Common myeloid progenitor, CD34-positive (primary cell): ENCODE results near the gene KRT36.

Experiments used
- CTCF ChIA-PET: fragments of 350-600 bp; sonication (Branson Sonifier 250); formaldehyde crosslinking; loops from one replicate; lab custom pipeline; 2021; ENCODE audit warnings: antibody characterized with exemption; lab: Charles Lee
- POLR2A ChIA-PET: fragments of 350-600 bp; sonication (Branson Sonifier 250); formaldehyde crosslinking; loops from one replicate; lab custom pipeline; 2021; ENCODE audit warnings: antibody characterized with exemption; lab: Charles Lee
- DNase-seq, 3 donors: peaks; one replicate each; pipeline versions ENCODE4 v3.0.0 to v3.0.0-alpha.2; 2013
- H3K27ac ChIP-seq, 2 experiments: 1 replicate in 1 of 2; 2 replicates in 1 of 2; pipeline ENCODE4 v1.7.0; 2013; ENCODE audit warnings: inconsistent platforms in 2 of 2, low read length in 2 of 2, mild to moderate bottlenecking in 2 of 2, low read depth in 1 of 2, moderate library complexity in 1 of 2; ENCODE audit not compliant: severe bottlenecking in 2 of 2, insufficient read depth in 1 of 2, poor library complexity in 1 of 2
- H3K27me3 ChIP-seq, 5 experiments: replicated peaks in 2 of 5; 1 replicate in 3 of 5; 2 replicates in 2 of 5; pipeline versions ENCODE4 v1.6.1 to v1.7.0; 2013; ENCODE audit warnings: low read length in 4 of 5, mild to moderate bottlenecking in 2 of 5, moderate library complexity in 2 of 5, inconsistent platforms in 1 of 5; ENCODE audit not compliant: insufficient read depth in 5 of 5, control insufficient read depth in 4 of 5
- H3K36me3 ChIP-seq, 4 experiments: 1 replicate in 2 of 4; 2 replicates in 2 of 4; pipeline versions ENCODE4 v1.6.1 to v1.7.0; 2013; ENCODE audit warnings: low read length in 3 of 4, control low read depth in 1 of 4, mild to moderate bottlenecking in 1 of 4; ENCODE audit not compliant: control insufficient read depth in 4 of 4, insufficient read depth in 4 of 4
- H3K4me1 ChIP-seq, 4 experiments: 1 replicate in 3 of 4; 2 replicates in 1 of 4; pipeline versions ENCODE4 v1.6.1 to v1.7.1; 2013; ENCODE audit warnings: low read length in 3 of 4, mild to moderate bottlenecking in 3 of 4, control low read depth in 1 of 4, inconsistent platforms in 1 of 4, moderate library complexity in 1 of 4; ENCODE audit not compliant: control insufficient read depth in 4 of 4, insufficient read depth in 4 of 4; ENCODE audit errors: control extremely low read depth in 1 of 4
- H3K4me3 ChIP-seq, 7 experiments: 1 replicate in 4 of 7; 2 replicates in 3 of 7; pipeline versions ENCODE4 v1.5.1 to v1.7.0; 2013; ENCODE audit warnings: mild to moderate bottlenecking in 7 of 7, low read length in 6 of 7, moderate library complexity in 6 of 7, inconsistent platforms in 2 of 7, low read depth in 2 of 7, control low read depth in 1 of 7; ENCODE audit not compliant: insufficient read depth in 4 of 7, control insufficient read depth in 1 of 7; ENCODE audit errors: extremely low read depth in 1 of 7
- H3K9me3 ChIP-seq, 5 experiments: 1 replicate in 4 of 5; 2 replicates in 1 of 5; pipeline versions ENCODE4 v1.6.1 to v1.7.1; 2013; ENCODE audit warnings: low read length in 4 of 5, mild to moderate bottlenecking in 2 of 5, inconsistent platforms in 1 of 5, low read depth in 1 of 5, moderate library complexity in 1 of 5; ENCODE audit not compliant: control insufficient read depth in 4 of 5, insufficient read depth in 2 of 5; ENCODE audit errors: control extremely low read depth in 1 of 5
- WGBS: methylation state at CpG from one replicate; pipeline ENCODE4 v1.1.5; 2013; ENCODE audit not compliant: insufficient coverage; 5-methylcytosine and 5-hydroxymethylcytosine counted together

Gene KRT36

DNA sequence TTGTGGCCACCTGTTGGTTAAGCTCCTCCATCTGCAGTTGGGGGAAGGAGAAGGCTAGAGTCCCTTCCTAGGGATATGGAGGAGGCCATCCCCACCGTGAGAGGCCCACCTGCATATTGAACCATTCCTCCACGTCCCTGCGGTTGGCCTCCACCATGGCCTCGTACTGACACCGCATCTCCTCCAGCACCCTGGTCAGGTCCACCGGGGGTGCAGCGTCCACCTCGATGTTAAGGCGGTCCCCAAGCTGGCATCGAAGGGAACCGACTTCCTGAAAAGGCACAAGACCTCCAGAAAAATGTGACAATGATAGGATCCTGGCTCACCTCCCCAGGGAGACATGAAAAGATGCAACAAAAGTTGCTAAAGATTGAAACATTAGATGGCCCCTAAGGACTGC, 25.5 kb downstream of the KRT36 start:
- H3K4me1 ChIP-seq, result no peaks in the 10 kb centered on the region
- no peak for DNase-seq
- no peaks in the 10 kb centered on the region for H3K36me3 ChIP-seq
- H3K27ac ChIP-seq, result no peak overlapping the region
- WGBS, result 95% methylated on average over 8 of the region's 11 CpGs
- peaks cover 0 to 8% (median 2%) of the 10 kb centered on the region in 5 experiments for H3K27me3 ChIP-seq
- ChIA-PET CTCF (interaction anchor here (0.7 kb wide), 1 partner anchor 146 kb away, joined by 3 read pairs; no protein-coding TSS in a partner anchor), POLR2A (no interaction called here)
- H3K9me3 ChIP-seq, result peaks cover 0 to 12% (median 4%) of the 10 kb centered on the region in 5 experiments
- no peak overlapping the region for H3K4me3 ChIP-seq

DNA sequence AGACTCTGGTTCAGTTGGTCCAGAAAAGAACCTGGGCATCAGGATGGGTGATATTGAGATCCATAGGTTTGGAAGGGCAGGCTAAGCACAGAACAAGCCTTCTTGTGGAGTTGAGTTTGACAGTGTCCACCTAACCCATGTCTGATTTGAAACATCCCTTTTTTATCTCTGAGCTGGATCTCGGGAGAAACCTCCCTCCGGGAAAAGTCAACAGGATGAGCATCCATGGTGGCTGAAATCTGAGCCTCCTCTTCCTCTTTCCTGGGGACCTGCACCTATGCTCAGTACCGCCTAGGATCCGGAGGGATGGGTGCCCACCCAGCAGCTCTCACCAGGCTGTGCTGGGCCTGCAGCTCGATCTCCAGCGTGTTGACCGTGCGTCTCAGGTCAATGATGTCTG, 26.0 kb downstream of the KRT36 start:
- H3K36me3 ChIP-seq, result no peaks in the 10 kb centered on the region
- H3K27me3 ChIP-seq, result peaks cover 0 to 8% (median 2%) of the 10 kb centered on the region in 5 experiments
- no peak overlapping the region for H3K27ac ChIP-seq
- H3K4me3 ChIP-seq, result no peak overlapping the region
- no peaks in the 10 kb centered on the region for H3K4me1 ChIP-seq
- ChIA-PET CTCF (no interaction called here), POLR2A (no interaction called here)
- peaks cover 0 to 12% (median 4%) of the 10 kb centered on the region in 5 experiments for H3K9me3 ChIP-seq
- 96% methylated on average over 8 of the region's 8 CpGs for WGBS
- no peak for DNase-seq

DNA sequence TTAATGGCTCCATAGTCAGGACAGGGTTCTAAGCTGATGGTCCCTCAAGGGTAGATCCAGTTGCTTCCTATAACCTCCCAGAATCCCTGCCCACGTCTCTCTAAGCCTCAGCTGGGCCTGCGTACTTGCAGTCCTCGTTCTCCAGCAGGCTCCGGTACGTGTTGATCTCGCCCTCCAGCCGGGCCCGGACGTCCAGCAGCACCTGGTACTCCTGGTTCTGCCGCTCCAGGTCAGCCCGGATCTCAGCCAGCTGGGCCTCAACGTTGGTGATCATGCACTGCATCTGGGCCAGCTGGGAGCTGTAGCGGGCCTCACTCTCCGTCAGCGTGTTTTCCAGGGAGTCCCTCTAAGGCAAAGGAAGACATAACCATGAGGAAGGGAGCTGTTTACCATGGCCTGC, 27.0 kb downstream of the KRT36 start:
- no peak overlapping the region for H3K4me3 ChIP-seq
- peaks cover 0 to 3% (median 0%) of the 10 kb centered on the region in 5 experiments for H3K9me3 ChIP-seq
- no peaks in the 10 kb centered on the region for H3K4me1 ChIP-seq
- 78% methylated on average over 12 of the region's 15 CpGs for WGBS
- H3K27me3 ChIP-seq, result peaks cover 0 to 10% (median 0%) of the 10 kb centered on the region in 5 experiments
- ChIA-PET POLR2A (no interaction called here), CTCF (no interaction called here)
- no peak for DNase-seq
- no peaks in the 10 kb centered on the region for H3K36me3 ChIP-seq
- H3K27ac ChIP-seq, result no peak overlapping the region

DNA sequence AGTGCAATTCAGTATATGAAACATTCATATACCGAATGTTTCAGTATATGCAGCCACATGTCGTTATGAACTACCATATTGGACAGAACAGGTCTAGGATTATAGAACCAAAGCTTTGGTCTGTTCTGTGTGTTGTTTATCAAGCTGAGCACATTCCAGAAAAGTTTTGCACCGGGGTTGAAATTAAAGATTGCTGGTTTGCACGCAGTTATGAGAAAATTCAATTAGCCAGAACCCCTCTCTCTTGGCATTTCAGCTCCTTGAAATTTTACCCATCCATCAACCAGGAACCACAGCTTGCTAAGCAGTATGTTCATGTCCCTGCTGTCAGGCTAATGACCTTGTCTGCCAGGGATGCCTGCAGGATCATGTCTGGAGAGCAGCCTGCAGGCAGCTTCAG, 32.0 kb downstream of the KRT36 start:
- H3K4me1 ChIP-seq, result peaks cover 0 to 5% (median 2%) of the 10 kb centered on the region in 4 experiments
- WGBS, result 100% methylated on average over 4 of the region's 4 CpGs
- DNase-seq, result no peak
- no peaks in the 10 kb centered on the region for H3K36me3 ChIP-seq
- no peaks in the 10 kb centered on the region for H3K9me3 ChIP-seq
- H3K4me3 ChIP-seq, result no peak overlapping the region
- POLR2A ChIA-PET, result interaction anchor here (0.5 kb wide), 1 partner anchor 204 kb away, joined by 3 read pairs; no protein-coding TSS in a partner anchor
- CTCF ChIA-PET, result no interaction called here
- H3K27ac ChIP-seq, result no peak overlapping the region
- H3K27me3 ChIP-seq, result peaks cover 0 to 15% (median 0%) of the 10 kb centered on the region in 5 experiments

DNA sequence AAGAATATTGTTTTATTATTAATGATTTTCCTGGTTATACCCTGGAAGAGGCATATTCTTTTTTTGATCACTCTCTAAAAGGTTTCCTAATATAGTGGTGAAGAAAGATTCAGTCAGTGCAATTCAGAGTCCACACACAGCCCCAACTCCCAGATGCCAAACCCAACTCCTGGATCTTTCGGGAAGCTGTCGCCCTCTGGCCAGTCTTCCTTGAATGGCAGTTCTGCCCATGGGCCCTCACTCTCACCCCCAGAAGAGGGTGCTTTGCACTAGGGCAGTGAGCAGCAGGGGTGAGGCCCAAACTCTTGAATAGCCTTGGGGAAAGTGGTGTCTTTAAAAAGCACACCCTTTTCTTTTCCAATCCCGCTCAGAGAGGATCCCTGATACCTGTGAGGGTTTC, 33.5 kb downstream of the KRT36 start:
- Histone ChIP-seq H3K9me3 (no peaks in the 10 kb centered on the region), H3K27ac (no peak overlapping the region), H3K27me3 (peaks cover 0 to 14% (median 0%) of the 10 kb centered on the region in 5 experiments), H3K4me1 (peaks cover 0 to 5% (median 2%) of the 10 kb centered on the region in 4 experiments), H3K36me3 (no peaks in the 10 kb centered on the region), H3K4me3 (no peak overlapping the region)
- DNase-seq, result no peak
- ChIA-PET CTCF (no interaction called here), POLR2A (no interaction called here)
- 100% methylated on average over 1 of the region's 3 CpGs for WGBS

DNA sequence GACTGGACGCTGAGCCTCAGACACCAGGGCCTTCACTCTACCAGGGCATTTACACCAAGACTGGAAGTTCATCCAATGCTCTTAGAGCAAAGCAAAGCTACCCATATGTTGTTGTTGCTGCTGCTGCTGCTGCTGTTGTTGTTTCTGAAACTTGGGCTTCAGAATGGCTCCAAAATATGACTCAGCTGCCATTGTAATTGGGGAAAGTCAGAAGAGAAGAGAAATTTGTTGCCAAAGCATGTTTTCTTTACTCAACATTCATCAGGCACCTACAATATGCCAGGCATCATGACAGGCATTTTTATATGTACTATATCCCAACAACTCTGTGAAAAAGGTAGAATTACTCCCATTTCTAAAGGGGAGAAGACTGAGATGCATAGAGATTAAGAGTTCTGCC, 34.5 kb downstream of the KRT36 start:
- no peak overlapping the region for H3K4me3 ChIP-seq
- peaks cover 0 to 14% (median 0%) of the 10 kb centered on the region in 5 experiments for H3K27me3 ChIP-seq
- no peak for DNase-seq
- H3K36me3 ChIP-seq, result no peaks in the 10 kb centered on the region
- no peaks in the 10 kb centered on the region for H3K9me3 ChIP-seq
- POLR2A ChIA-PET, result no interaction called here
- H3K4me1 ChIP-seq, result peaks cover 0 to 5% (median 2%) of the 10 kb centered on the region in 4 experiments
- no peak overlapping the region for H3K27ac ChIP-seq
- CTCF ChIA-PET, result no interaction called here
- WGBS, result 100% methylated on average over 1 of the region's 1 CpG

DNA sequence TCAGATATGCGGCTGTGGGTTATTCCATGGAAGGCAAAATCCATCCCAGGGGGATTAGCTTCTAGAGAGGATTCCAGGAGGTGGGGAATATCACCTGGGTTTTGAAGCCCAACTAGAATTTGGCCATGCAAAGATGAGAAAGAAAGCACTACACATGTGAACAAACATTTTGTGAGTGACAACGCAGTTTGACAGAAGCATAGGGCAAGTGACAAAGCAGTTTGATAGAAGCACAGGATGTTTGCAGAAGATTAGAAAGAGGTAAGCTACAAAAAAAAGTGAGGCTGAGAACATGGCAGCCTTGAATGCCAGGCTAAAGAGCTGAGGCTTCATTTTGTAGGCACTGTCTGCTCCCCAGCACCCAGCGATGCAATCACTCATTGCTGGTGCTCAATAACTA, 36.6 kb downstream of the KRT36 start:
- POLR2A ChIA-PET, result no interaction called here
- no peak overlapping the region for H3K27ac ChIP-seq
- H3K27me3 ChIP-seq, result peaks cover 0 to 6% (median 0%) of the 10 kb centered on the region in 5 experiments
- H3K4me3 ChIP-seq, result no peak overlapping the region
- H3K9me3 ChIP-seq, result no peaks in the 10 kb centered on the region
- peak; percentile 2 to 69 (median 60) for DNase-seq
- H3K4me1 ChIP-seq, result peaks cover 0 to 5% (median 2%) of the 10 kb centered on the region in 4 experiments
- CTCF ChIA-PET, result interaction anchor here (1.4 kb wide), 1 partner anchor 96 kb away, joined by 5 read pairs; no protein-coding TSS in a partner anchor
- no peaks in the 10 kb centered on the region for H3K36me3 ChIP-seq
- 64% methylated on average over 3 of the region's 3 CpGs for WGBS
